ENCODE results near the gene SFTPB. TPM values are rescaled to one million over a fixed set of nuclear protein-coding genes. Genes with fewer than 3 reads are reported as not detected.

Gene SFTPB
- total RNA-seq, 4 donors from 2014 or later = 24.8 to 323 (median 116) TPM

DNA sequence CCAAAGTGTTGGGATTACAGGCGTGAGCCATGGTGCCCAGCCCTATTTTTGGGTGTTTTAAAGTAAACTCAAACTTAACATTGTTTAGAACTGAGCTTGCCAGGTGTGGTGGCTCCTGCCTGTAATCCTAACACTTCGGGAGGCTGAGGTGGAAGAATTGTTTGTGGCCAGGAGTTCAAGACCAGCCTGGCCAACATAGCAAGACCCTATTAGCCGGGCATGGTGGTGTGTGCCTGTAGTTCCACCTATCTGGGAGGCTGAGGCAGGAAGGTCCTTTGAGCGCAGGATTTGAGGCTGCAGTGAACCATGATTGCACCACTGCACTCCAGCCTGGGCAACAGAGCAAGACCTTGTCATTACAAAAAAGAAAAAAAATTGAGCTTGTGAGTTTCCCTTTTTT is 17.5 kb downstream of the SFTPB start:
- Histone ChIP-seq H3K27me3 (no peaks in the 10 kb centered on the region), H3K4me3 (replicated peaks in 1 of 3) (no peak overlapping the region), H3K36me3 (peaks cover 15 to 45% of the 10 kb centered on the region in 2 donors), H3K27ac (peak overlapping the region in 2 of 3 donors; percentile 41 to 67), H3K9me3 (no peaks in the 10 kb centered on the region), H3K4me1 (peaks cover 10 to 27% of the 10 kb centered on the region in 2 donors)
- no peak for DNase-seq
- WGBS, 2 donors = 94 to 98% methylated on average over 4 of the region's 4 CpGs
- intact Hi-C loops (cut with DNase I) = no loop called here
- TF ChIP-seq, protein P1, sequence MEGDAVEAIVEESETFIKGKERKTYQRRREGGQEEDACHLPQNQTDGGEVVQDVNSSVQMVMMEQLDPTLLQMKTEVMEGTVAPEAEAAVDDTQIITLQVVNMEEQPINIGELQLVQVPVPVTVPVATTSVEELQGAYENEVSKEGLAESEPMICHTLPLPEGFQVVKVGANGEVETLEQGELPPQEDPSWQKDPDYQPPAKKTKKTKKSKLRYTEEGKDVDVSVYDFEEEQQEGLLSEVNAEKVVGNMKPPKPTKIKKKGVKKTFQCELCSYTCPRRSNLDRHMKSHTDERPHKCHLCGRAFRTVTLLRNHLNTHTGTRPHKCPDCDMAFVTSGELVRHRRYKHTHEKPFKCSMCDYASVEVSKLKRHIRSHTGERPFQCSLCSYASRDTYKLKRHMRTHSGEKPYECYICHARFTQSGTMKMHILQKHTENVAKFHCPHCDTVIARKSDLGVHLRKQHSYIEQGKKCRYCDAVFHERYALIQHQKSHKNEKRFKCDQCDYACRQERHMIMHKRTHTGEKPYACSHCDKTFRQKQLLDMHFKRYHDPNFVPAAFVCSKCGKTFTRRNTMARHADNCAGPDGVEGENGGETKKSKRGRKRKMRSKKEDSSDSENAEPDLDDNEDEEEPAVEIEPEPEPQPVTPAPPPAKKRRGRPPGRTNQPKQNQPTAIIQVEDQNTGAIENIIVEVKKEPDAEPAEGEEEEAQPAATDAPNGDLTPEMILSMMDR (IDR thresholded peaks at IDR 0.05) = no peak
- no peak for TF ChIP-seq POLR2A (IDR thresholded peaks at IDR 0.05)

- Histone ChIP-seq H3K27ac (peak overlapping the region; percentile 21 to 67 (median 41)), H3K36me3 (peaks cover 24 to 54% of the 10 kb centered on the region in 2 donors), H3K4me1 (peaks cover 10 to 27% of the 10 kb centered on the region in 2 donors), H3K9me3 (no peaks in the 10 kb centered on the region), H3K4me3 (replicated peaks in 1 of 3) (no peak overlapping the region), H3K27me3 (no peaks in the 10 kb centered on the region)
- TF ChIP-seq, protein P1 (IDR thresholded peaks at IDR 0.05) = no peak
- TF ChIP-seq POLR2A (IDR thresholded peaks at IDR 0.05) = no peak
- WGBS, 2 donors = 86 to 92% methylated on average over 9 of the region's 9 CpGs
- intact Hi-C loops (cut with DNase I) = no loop called here
- no peak for DNase-seq
Observed at GRCh38 chr2:85649201-85650190, 18.5 kb downstream of the SFTPB start.

DNA sequence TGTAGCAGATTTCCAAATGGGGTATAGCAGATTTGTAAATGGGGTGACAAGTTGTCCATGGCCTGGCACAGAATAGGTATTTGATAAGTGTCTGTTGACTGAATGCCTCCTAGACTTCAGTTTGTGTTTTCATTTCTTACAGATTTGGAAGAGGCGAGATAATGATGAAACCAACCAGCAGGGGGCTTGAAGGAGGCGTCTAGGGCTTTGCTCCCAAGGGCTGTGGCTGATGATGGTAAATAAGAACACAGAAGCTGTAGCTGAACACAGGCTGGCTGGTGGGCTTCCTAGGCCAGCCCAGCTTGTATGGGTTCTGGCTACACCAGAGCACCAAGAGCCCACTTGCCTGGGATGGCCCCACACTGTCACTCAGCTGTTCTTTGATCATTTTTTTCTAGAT is 19.4 kb downstream of the SFTPB start:
- Histone ChIP-seq H3K27me3 (no peaks in the 10 kb centered on the region), H3K36me3 (peaks cover 33 to 63% of the 10 kb centered on the region in 2 donors), H3K27ac (peak overlapping the region; percentile 21 to 67 (median 41)), H3K4me3 (replicated peaks in 1 of 3) (no peak overlapping the region), H3K9me3 (no peaks in the 10 kb centered on the region), H3K4me1 (peaks cover 10 to 24% of the 10 kb centered on the region in 2 donors)
- peak; percentile 30 to 49 for DNase-seq
- TF ChIP-seq, protein P1 (IDR thresholded peaks at IDR 0.05) = peak in 4 of 6 experiments; percentile 30 to 57 (median 40)
- no peak for TF ChIP-seq POLR2A (IDR thresholded peaks at IDR 0.05)
- WGBS, 2 donors = 73 to 81% methylated on average over 2 of the region's 2 CpGs
- intact Hi-C loops (cut with DNase I) = no loop called here

- intact Hi-C loops (cut with DNase I) = no loop called here
- DNase-seq = no peak
- WGBS, 2 donors = 88 to 91% methylated on average over 10 of the region's 10 CpGs
- Histone ChIP-seq H3K4me3 (replicated peaks in 1 of 3) (no peak overlapping the region), H3K36me3 (peaks cover 39 to 69% of the 10 kb centered on the region in 2 donors), H3K9me3 (no peaks in the 10 kb centered on the region), H3K27me3 (no peaks in the 10 kb centered on the region), H3K27ac (peak overlapping the region; percentile 21 to 67 (median 41)), H3K4me1 (peaks cover 6 to 18% of the 10 kb centered on the region in 2 donors)
- TF ChIP-seq, protein P1 (IDR thresholded peaks at IDR 0.05) = no peak
- TF ChIP-seq POLR2A (IDR thresholded peaks at IDR 0.05) = no peak
Observed at GRCh38 chr2:85647823-85648526, 20.0 kb downstream of the SFTPB start.
